Non-pigmented ciliary epithelial cell (primary cell): Measurements from ENCODE around the gene PACRG.
A peak's percentile ranks its signal among the peaks of the same experiment; 100 is the strongest.

Source experiments
- DNase-seq: peaks from one replicate; pipeline ENCODE4 v3.0.0-alpha.2; 2010; ENCODE audit warnings: low read depth

PACRG gene

GRCh38 chr6:163200694-163201093 is 472.9 kb downstream of the PACRG start:
- no peak for DNase-seq

DNA sequence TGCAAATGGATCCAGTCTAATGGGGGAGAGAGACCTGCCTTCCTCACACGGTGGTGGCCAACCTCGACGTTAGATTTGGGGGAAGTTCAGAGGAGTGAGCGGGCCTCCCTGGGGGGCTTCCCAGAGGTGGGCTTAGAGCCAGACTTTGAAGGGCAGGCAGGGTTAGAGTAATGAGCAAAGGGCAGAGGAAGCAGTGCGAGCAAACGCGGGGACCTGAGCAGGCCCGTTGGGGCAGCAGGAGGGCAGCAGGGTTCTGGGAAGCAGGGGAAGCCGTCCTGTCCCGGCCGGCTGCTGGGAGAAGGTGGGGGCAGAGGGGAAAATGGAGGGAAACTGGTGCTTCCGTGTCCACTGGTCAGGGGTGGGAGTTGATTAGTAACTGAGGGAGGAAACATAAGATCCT is 474.1 kb downstream of the PACRG start:
- DNase-seq, result no peak

DNA sequence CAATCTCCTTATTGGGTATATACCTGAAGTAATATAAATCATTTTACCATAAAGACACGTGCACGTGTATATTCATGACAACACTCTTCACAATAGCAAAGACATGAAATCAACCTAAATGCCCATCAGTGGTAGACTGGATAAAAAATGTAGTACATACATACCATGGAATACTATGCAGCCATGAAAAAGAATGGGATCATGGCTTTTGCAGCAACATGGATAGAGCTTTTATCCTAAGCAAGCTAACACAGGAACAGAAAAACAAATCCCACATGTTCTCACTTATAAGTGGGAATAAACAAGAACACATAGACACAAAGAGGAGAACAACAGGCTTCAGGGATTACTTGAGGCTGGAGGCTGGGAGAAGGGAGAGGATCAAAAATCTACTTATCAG is 478.4 kb downstream of the PACRG start:
- DNase-seq, result no peak

DNA sequence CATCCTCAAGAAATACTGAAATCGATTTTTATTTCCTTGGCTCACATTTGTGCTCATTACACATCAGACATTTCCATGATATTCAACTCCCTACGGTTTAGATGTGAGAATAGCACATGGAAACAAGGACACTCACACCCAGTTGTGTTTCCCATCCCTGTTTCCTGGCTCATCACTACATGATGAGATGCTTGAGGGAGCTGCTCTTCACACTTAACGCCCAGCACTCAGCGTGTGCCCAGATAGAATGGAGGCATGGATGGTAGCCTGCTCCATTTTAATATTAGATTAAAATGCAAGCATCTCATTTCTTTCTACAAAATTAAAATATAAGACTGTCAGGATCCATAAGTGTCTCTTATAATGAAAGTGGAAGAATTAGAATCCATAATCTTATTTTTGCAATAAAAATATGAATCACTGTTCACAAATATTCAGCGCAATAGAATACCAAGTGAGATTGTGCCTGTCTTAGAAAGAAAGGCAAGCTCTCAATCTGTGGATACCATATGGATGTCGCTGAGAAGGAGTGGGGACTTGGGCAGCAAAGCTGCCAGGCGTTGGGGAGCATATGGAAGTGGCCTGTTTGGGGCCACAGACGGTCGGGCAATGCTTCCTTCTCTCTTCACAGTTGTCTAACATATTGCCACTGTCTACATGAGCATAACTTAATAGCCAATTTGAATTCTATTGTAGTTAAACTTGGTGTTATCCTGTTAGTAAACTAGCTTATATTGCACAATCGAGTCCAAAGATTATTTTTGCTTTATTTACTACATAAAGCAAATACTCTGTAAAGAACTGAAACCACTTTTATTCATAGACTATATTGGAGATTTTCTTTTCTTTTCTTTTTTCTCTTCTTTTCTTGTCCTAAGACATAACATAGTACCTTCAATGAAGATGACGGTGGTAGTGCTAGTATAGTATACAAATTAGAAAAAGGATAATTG is 479.9 kb downstream of the PACRG start:
- no peak for DNase-seq

DNA sequence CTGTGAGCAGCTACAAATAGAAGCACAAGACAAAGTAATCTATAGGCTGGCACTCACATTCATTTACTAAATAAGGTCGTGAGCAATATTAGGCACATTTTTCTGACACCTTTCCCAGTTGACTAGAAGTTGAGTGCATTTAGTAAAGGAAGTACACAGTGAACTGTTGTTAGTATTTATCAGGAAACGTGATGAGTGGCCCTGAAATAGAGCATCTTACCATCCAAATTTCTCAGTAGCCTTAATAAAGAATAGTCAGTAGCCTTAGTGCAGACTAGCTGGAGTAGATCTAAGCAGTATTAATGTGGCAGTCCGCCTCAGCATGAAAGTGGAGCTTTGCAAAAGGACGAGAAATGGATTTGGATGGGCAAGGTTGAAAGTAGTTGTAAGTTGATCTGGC is 481.2 kb downstream of the PACRG start:
- no peak for DNase-seq

- DNase-seq, result no peak
Observed at GRCh38 chr6:163212123-163212522, 484.3 kb downstream of the PACRG start.

GRCh38 chr6:163214259-163214658 is 486.5 kb downstream of the PACRG start:
- DNase-seq, result no peak

GRCh38 chr6:163218361-163218894 is 490.7 kb downstream of the PACRG start:
- no peak for DNase-seq

DNA sequence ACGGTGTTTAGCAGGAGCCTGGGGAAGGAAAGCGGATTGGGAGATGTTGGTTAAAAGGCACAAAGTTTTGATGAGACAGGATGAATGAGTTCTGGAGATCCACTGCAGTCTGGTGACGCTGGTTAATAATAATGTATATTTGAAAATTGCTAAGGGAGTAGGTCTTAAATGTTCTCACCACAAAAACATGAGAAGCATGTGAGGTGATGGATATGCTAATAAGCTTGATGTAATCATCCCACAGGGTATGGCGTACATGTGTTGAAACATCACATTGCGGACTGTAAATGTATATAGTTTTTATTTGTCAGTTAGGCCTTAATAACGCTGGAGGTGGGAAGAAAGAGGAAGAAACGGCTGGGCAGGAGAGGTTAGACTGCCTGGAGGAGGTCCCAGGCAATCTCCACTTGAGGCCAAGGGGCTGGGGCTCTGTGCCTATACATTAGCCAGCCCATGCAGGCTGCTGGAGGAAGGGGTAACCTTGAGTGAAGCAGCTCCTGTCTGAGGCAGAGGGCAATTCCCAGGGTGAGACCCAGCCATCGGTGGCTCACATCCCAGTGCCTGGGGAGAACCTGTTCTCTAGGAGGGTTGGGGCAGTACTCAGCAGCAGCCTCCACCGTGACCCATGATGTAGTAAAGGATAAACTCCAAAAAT is 498.5 kb downstream of the PACRG start:
- no peak for DNase-seq

DNA sequence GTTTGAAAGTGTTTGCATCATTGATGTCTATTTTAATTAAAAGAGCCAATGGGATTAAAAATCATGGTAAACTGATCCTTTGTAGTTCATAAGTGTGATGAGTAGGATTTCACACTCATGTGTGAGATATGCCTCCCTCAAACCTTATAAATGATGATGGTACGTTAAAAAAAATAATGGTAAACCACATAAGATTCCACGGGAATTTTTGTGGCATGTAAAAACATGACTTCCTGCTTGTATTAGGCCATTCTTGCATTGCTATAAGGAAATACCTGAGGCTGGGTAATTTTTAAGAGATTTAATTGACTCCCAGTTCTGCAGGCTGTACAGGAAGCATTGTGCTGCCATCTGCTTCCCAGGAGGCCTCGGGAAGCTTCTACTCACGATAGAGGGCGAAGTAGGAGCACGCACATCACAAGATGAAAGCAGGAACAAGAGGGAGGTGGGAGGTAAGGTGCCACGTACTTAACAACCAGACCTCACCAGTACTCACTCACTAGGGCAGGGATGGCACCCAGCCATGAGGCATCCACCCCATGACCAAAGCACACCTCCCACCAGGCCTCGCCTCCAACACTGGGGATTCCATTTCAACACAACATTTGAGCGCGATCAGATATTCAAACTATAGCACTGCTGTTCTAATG is 499.2 kb downstream of the PACRG start:
- DNase-seq, result peak; percentile 60

- no peak for DNase-seq
Observed at GRCh38 chr6:163228041-163228440, 500.3 kb downstream of the PACRG start.

- DNase-seq, result no peak
Observed at GRCh38 chr6:163229050-163229449, 501.3 kb downstream of the PACRG start.

DNA sequence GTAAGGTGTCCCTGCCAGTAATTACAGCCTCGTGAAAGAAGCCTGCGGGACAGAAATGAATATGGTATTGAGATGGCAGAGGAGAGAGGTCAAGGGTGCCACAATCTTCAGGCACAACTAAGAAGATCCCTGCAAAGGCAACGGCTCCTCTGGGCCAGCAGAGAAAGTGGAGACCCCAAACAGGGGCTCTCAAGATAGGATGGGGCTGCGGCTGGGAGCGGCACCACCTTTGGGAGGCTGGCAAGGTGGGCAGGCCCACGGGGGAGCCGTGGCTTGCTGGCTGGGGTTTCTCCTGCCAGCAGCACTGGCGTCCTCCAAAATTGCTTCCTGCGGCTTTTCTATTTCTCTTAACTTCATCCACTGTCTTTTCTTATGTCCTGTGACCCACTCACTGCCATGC is 503.1 kb downstream of the PACRG start:
- DNase-seq, result no peak

DNA sequence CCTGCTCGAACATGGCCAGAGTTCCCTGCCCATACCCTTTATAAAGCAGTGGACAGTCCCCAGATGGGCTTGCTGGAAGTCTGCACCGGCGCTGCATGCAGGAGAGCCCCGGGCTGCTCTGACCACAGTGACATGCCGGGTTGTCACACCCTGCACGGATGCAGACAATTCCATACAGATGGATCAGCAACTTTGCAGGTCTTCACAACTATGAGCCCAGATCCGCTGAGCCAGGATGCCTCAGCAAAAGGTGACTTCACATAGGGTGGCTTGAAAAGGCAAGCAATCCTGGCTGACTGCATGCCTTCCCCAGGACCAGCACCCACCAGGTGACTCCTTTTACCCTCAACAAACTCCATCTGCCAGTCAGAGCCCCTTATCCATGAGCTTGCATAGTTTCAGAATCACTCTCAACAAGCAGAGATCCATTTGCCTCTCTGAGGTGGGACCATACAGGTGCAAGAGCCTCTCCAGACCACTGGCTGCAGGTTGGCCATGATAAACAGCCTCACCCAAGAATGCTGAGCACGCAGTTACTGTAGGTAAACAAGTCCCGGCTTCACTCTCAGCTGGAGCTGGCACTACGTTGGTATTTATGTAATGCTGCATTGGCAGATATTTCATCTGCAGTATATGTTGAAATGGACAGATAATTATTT is 503.7 kb downstream of the PACRG start:
- no peak for DNase-seq

DNA sequence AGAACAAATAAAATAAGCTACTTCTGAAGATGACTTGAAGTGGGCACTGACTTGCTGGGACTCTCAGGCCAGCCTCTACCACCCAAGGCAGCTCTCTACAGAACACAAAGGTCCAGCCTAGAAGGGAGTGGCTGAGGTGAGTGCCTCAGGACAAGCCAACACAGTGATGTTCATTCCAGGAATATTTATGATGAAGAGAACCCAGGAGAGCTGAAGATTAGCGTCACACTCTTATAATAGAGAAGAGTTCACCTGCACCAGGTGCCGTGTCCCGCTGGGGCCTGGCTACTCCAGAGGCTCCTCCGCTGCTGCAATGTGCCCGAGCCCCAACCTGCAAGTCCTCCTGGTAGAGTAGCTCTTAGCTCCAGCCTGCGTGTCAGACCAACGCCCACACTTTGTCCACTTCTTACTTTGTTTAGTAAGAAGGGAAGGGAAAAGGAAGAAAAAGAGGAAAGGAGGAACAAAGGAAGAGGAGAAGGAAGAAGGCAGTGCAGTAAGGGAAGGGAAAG is 504.3 kb downstream of the PACRG start:
- no peak for DNase-seq

GRCh38 chr6:163232649-163233048 is 504.9 kb downstream of the PACRG start:
- DNase-seq, result no peak

DNA sequence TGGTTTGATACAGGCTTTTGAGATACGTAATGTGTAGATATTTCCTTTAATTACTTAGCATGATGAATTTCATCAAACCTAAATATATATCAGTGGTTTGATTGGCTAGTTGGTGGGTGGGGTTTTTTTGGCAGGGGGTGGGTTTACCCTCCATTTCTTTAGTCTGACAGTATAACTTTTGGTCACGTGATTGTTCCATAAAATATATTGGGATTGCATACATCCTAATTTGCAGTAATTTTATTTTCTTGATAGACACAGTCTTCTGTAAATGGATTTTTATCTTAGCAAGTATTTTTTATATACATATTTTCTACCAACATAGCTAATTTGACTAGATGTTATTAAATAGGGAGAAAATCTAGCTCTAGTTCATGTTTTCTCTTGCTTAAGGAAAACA is 509.3 kb downstream of the PACRG start:
- no peak for DNase-seq

DNA sequence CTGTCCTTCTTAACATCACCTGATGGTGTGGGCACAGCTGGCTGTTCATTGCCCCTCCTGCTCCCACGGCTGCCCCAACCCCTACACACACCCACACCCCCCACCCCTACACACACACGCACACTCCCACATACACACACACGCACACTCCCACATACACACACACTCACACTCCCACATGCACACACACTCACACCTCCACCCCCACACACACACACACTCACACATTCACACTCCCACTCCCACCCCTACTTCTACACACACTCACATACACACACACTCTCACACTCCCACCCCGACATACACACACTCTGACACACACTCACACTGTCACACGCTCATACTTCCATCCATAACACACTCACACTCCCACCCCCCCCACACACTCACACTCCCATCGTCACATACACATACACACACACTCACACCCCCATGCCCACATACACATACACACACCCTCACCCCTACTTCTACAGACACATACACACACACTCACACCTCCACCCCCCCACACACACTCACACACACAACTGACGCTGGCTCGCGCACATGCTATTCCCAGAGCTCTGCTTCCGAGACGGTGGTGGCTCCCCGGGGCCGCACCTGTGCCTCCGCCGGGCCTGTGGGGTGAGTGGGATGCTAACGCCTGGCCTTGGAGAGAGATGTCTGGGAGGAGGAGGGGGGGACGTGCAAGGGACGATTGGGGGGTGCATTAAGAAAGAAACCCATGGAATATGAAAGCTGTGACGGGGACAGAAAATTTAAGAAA is 512.0 kb downstream of the PACRG start:
- DNase-seq, result no peak

GRCh38 chr6:163240556-163240955 is 512.8 kb downstream of the PACRG start:
- no peak for DNase-seq

DNA sequence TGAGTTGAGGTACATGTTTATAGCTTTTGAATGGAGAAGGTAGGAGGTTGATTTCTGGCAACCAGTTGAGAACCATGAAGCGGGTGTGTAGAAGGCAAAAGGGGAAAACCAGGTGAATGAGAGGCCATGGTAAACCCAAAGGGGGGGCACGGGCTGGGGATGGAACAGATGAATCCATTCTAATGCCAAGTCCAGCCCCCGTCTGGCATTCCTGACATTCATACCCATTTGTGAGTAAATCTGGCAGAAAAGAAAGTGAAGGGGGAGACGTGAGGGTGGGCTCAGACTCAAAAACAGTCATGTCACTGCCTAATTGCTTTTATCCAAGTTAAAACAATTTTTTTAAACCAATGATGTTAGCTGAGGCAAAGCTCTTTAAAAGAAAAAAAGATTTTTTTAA is 513.9 kb downstream of the PACRG start:
- DNase-seq, result no peak

DNA sequence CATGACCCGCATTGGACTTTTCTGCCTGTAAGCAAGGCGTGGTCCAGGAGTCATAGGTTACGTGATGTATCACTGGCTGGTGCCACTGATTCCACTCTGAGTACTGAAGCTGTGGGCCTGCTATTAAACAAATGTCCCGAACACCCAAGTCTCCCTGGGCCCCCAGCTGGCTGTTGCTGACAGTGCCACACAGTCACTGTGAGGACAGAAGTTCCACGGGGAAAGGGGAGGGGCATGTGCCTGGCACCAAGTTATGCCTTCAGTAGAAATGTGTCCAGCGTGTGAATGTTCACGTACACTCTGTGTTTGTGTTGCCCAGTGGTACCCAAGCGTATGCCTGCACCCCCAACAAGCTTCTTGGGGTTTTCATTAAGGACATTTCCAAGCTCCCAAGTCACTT is 515.3 kb downstream of the PACRG start:
- no peak for DNase-seq
